ENCODE data around the gene MDM1.

The MDM1 gene

DNA sequence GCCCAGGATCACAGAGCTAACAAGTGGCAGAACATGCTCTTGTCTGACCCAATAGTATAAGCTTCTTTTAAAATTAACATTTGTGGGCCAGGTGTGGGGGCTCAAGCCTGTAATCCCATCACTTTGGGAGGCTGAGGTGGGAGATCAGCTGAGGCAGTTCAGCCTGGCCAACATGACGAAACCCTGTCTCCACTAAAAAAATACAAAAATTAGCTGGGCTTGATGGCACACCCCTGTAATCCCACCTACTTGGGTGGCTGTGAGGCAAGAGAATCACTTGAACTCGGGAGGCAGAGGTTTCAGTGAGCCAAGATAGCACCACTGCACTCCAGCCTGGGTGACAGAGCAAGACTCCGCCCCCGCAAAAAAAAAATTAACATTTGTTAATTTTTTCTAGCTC is 45.8 kb downstream of the MDM1 start:
- Mint-ChIP-seq H3K27me3 (ENCODE audit: low read depth) (no peaks in the 10 kb centered on the region), H3K4me1 (ENCODE audit: low read depth) (peaks cover 50% of the 10 kb centered on the region), H3K9me3 (peaks cover 15% of the 10 kb centered on the region), H3K4me3 (no peak overlapping the region), H3K27ac (no peak overlapping the region), H3K36me3 (ENCODE audit: low read depth) (peaks cover 14% of the 10 kb centered on the region)

DNA sequence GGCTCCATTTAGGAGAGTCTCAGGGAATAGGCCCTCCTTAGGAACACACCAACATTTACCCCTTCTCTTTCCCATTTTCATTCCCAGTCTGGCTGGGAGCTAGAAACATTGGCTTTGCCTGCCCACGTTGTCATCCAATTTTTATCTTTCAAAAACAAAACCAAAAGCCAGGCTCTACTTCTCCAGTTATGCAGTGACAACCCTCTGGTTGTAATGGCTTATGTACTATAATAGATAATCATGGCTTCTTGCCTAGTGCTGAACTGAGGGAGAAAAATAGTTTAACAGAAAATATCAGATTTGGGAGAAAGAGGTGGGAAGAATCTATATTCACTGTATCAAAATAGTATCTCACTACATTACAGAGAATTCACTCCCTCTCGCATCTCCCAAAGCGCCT is 46.6 kb downstream of the MDM1 start:
- Mint-ChIP-seq H3K4me1 (ENCODE audit: low read depth) (peaks cover 50% of the 10 kb centered on the region), H3K27me3 (ENCODE audit: low read depth) (no peaks in the 10 kb centered on the region), H3K9me3 (peaks cover 15% of the 10 kb centered on the region), H3K27ac (peak overlapping the region; percentile 50), H3K4me3 (no peak overlapping the region), H3K36me3 (ENCODE audit: low read depth) (peaks cover 14% of the 10 kb centered on the region)

DNA sequence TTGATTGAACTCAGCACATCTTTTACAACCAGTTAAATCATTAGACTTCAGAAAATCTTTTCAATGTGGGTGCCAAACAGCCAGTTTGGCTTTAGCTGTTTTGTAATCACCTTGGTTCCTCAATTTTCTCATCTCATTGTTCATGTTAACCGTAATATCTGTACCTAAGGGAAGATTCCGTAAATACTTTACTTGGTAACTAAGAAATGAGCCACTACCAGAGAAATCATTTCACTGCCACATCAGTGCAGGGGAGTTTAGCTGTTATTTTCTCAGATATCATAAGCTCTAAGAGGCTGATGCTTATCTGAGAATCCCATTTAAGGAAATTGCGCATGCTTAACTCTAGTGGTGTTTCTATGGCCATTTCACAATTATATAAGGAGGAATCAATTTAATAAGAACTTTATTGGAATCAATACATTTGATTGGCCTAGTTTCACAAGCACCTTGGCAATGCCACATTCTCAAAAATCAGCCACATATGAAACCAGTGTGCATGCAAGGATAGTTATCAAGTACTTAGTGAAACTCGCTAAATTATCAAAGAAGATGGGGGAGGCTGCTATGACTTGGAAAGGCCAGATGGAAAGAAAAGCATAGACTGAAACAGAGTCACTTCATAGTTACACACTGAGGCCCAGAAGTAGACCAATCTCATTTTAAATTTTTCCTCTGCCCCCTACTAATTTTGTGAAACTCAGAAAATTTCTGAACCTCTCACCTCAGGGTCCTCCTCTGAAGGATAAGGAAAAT is 50.7 kb downstream of the MDM1 start:
- Mint-ChIP-seq H3K27ac (peak overlapping the region; percentile 66), H3K27me3 (ENCODE audit: low read depth) (no peaks in the 10 kb centered on the region), H3K9me3 (no peaks in the 10 kb centered on the region), H3K4me3 (no peak overlapping the region), H3K4me1 (ENCODE audit: low read depth) (peaks cover 59% of the 10 kb centered on the region), H3K36me3 (ENCODE audit: low read depth) (peaks cover 7% of the 10 kb centered on the region)

DNA sequence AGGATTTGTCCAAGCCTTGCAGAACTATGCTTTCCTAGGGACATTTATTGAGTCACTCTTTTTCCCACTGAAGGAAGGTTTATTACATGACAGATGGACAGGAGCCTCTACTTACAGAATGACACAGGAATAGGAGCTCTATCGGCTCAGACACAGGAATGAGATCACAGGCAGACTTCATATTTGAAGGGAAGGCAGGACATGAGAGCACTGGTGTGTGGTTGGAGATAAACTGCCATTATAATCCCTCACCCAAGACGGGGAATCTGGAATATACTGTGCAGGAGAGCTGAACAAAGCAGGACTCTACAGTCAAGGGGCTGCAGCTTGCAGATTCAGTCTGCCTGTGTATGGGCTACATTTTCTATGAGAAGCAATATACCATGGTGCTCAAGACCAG is 51.9 kb downstream of the MDM1 start:
- Mint-ChIP-seq H3K27ac (peak overlapping the region; percentile 2), H3K36me3 (ENCODE audit: low read depth) (peaks cover 7% of the 10 kb centered on the region), H3K4me1 (ENCODE audit: low read depth) (peaks cover 59% of the 10 kb centered on the region), H3K27me3 (ENCODE audit: low read depth) (no peaks in the 10 kb centered on the region), H3K9me3 (no peaks in the 10 kb centered on the region), H3K4me3 (no peak overlapping the region)

DNA sequence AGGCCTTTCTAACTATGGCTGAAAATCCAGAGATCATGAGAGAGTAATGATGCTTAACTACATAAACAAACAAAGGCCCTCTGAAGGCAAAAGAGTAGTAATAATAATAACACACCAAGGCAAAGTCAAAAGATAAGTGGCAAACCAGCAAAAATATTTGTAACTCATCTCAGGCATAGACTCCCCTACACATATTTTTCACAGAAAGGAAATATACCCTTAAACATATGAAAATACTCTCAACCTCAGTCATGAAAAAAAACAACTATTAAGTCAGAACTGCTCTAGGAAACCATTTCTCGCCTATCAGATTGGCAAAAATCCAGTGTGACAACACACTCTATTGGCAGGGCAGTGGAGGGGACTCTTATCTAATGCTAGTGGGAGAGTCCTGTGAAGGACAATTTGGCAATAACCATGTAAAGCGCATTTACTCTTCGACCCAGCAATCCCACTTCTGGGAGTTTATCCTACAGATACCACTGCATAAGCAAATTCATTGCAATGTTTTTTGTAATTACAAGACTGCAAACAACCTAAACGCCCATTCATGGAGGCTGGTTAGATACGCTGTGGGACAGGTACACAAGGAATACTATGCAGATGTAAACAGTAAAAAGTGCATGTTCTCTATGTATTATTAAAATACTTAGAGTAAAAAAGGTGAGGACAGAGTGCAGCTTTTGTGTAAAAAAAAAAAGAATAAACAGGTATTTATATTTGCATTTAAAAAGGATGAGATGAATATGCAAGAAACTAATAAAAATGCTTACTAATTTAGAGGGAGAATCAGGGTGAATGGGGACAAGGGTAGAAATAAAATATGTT is 52.7 kb downstream of the MDM1 start:
- Mint-ChIP-seq H3K27ac (peak overlapping the region; percentile 70), H3K4me3 (no peak overlapping the region), H3K27me3 (ENCODE audit: low read depth) (no peaks in the 10 kb centered on the region), H3K4me1 (ENCODE audit: low read depth) (peaks cover 60% of the 10 kb centered on the region), H3K9me3 (no peaks in the 10 kb centered on the region), H3K36me3 (ENCODE audit: low read depth) (peaks cover 7% of the 10 kb centered on the region)

DNA sequence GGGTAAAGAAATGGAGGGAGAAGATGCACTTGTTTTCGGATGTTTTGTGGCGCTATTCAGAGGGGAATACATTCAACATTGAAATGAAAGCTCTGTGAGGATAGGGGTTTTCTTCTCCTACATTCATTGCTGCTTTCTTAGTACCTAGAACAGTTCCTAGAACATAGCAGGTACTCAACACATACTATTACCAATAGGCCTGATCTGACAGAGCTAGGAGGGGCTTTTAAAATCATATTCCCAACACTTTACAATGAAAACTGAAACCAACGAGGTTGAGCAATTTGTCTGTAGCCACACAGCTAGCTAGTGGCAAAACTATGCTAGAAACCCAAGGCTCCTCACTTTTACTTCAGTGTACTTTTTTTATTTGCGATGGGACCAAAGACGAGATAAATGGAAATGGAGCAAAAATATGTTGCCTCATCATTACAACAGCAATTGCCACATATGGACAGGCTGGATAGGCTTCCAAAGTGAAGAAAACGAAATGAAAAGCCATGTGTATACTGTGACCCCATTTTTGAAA is 55.7 kb downstream of the MDM1 start:
- no peaks in the 10 kb centered on the region for H3K27me3 Mint-ChIP-seq (ENCODE audit: low read depth)
- peak overlapping the region; percentile 11 for H3K4me3 Mint-ChIP-seq
- no peaks in the 10 kb centered on the region for H3K9me3 Mint-ChIP-seq
- H3K4me1 Mint-ChIP-seq (ENCODE audit: low read depth) = peaks cover 48% of the 10 kb centered on the region
- H3K27ac Mint-ChIP-seq = peak overlapping the region; percentile 45
- peaks cover 4% of the 10 kb centered on the region for H3K36me3 Mint-ChIP-seq (ENCODE audit: low read depth)

DNA sequence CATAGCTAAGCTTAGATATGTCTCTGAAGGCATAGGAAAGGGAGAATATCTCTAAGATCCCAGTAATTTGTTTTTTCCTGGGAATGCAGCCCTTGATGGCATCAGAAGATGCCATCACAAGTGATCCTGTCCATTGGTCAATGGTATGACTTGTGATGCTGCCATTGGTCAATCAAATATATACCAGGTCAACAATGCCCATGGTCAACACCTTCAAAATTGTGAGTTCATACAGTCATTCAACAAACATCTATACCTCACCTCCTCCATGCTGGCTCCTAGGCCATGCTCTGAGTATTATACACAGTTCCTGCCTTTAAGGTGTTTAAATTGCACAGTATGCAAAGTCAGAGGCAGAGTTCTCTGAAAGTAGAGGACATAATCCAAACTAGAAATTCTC is 59.4 kb downstream of the MDM1 start:
- Mint-ChIP-seq H3K4me1 (ENCODE audit: low read depth) (peaks cover 44% of the 10 kb centered on the region), H3K27me3 (ENCODE audit: low read depth) (no peaks in the 10 kb centered on the region), H3K9me3 (no peaks in the 10 kb centered on the region), H3K4me3 (no peak overlapping the region), H3K27ac (no peak overlapping the region), H3K36me3 (ENCODE audit: low read depth) (peaks cover 14% of the 10 kb centered on the region)

DNA sequence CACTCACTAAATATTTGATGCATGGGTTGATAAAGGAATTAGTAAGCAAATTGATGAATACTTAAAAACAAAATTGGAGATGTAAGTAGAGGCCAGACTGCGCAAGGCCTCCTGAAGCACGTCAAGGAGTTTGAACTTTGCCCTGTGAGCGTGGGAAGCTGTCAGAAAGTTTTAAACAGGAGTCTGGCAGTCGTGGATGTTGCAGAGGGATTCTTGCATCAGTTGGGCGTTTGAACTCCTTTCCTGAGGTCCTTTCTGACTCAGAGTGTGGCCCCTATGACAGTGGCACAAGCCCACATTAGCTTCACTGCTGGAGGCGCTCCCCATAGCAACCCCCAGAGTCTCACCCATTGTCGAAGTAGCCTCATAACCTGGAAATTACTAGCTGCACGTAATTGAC is 60.8 kb downstream of the MDM1 start:
- no peak overlapping the region for H3K27ac Mint-ChIP-seq

DNA sequence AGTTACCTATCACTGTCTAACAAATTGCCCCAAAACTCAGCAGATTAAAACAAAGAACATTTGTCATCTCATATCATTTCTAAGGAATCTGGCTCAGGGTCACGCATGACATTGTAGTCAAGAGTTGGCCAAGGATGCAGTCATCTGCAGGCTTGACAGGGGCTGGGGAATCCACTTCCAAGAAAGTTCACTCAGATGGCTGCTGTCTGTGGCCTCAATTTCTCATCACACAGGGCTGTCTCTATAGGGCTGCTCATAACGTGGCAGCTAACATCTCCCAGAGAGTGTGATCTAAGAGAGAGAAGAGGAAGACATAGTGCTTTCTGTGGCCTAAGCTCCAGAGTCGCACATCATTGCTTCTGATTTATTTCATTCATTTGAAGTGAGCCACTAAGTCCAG is 61.8 kb downstream of the MDM1 start:
- no peaks in the 10 kb centered on the region for H3K27me3 Mint-ChIP-seq (ENCODE audit: low read depth)
- H3K4me1 Mint-ChIP-seq (ENCODE audit: low read depth) = peaks cover 46% of the 10 kb centered on the region
- no peak overlapping the region for H3K4me3 Mint-ChIP-seq
- H3K27ac Mint-ChIP-seq = peak overlapping the region; percentile 80
- H3K36me3 Mint-ChIP-seq (ENCODE audit: low read depth) = peaks cover 20% of the 10 kb centered on the region
- no peaks in the 10 kb centered on the region for H3K9me3 Mint-ChIP-seq

More for the DNA sequence above, 60.8 kb downstream of the MDM1 start:
- Mint-ChIP-seq H3K4me1 (ENCODE audit: low read depth) (peaks cover 44% of the 10 kb centered on the region), H3K4me3 (no peak overlapping the region), H3K36me3 (ENCODE audit: low read depth) (peaks cover 16% of the 10 kb centered on the region), H3K27me3 (ENCODE audit: low read depth) (no peaks in the 10 kb centered on the region), H3K9me3 (no peaks in the 10 kb centered on the region)

DNA sequence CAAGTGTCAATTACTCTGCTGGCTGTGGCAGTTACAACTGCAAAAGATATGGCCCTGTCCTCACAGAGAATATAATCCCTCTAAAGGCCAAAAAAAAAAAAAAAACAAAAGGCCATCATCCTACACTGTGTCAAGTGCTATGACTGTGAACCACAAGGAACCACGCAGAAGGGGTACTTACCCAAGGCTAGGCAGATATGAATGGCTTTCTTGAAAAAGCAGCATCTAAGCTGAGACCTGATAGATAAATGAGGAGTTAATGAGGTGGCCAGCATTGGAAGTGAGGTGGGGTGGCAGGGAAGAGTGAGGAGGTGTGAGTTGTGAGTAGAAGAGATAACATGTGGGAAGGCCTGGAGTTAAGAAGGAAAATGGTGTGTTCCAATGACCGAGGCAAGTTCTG is 62.4 kb downstream of the MDM1 start:
- Mint-ChIP-seq H3K27me3 (ENCODE audit: low read depth) (no peaks in the 10 kb centered on the region), H3K4me1 (ENCODE audit: low read depth) (peaks cover 46% of the 10 kb centered on the region), H3K36me3 (ENCODE audit: low read depth) (peaks cover 20% of the 10 kb centered on the region), H3K9me3 (no peaks in the 10 kb centered on the region), H3K4me3 (peak overlapping the region; percentile 32), H3K27ac (peak overlapping the region; percentile 80)

DNA sequence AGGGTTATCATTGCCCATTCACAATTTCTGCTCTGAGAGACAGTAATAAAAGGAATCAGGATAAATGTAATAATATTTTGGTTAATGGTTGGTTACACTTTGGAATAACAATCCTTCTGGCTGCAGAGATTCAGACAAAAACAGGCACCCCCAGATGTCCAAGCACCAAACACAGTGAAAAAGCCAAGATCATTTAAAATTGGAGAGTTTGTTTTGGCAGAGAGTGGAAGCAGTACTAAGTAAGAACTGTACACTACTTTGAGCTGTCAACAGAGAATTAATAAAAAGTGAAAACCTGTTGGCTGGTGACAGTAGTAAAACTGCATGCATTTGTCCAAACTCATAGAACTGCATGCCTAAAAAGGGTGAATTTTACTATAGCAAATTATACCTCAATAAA is 63.2 kb downstream of the MDM1 start:
- Mint-ChIP-seq H3K36me3 (ENCODE audit: low read depth) (peaks cover 20% of the 10 kb centered on the region), H3K9me3 (no peaks in the 10 kb centered on the region), H3K27me3 (ENCODE audit: low read depth) (no peaks in the 10 kb centered on the region), H3K4me3 (no peak overlapping the region), H3K4me1 (ENCODE audit: low read depth) (peaks cover 48% of the 10 kb centered on the region), H3K27ac (peak overlapping the region; percentile 80)

DNA sequence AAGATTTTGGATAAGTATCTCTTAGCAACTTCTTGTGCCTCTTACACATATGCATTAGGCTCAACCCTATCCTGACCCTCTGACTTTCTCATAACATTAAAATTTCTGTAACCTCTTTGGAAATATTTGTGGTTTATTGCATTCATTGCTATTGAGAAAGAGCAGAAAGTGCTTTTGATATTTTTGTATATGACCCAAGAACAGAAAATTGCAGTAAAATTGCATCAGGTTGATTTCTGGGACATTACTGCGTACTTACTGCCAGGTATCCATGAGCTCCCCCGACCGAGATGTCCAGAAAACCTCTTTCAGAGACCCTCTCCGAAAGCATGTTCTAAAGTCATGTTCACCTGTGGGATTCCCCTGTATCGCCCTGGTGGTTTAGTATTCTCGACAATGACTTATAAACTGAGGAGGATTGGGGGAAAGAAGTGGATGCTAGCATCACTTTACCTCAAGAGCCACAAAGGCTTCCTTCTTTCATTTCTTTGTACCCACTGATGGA is 64.2 kb downstream of the MDM1 start:
- Mint-ChIP-seq H3K4me1 (ENCODE audit: low read depth) (peaks cover 54% of the 10 kb centered on the region), H3K4me3 (peak overlapping the region; percentile 49), H3K9me3 (no peaks in the 10 kb centered on the region), H3K36me3 (ENCODE audit: low read depth) (peaks cover 23% of the 10 kb centered on the region), H3K27ac (peak overlapping the region; percentile 78), H3K27me3 (ENCODE audit: low read depth) (no peaks in the 10 kb centered on the region)

DNA sequence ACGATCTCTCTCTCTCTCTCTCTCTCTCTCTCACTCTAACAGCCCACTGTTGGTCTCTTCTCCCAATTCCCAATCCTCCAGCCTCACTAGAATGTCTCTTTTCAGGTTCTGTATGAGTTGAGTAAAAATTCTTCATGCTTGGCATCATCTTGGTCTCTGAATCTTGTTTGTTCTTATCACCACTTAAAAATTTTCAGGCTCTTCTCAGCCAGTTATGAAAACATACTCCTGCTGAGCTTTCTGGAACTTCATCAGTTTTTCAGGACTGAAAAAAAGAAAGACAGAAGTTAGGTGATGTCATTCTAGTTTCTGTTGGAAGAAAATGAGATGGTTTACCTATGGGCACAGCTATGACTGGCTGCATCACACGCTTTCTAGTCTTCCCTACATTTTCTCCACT is 67.3 kb downstream of the MDM1 start:
- Mint-ChIP-seq H3K27me3 (ENCODE audit: low read depth) (no peaks in the 10 kb centered on the region), H3K36me3 (ENCODE audit: low read depth) (peaks cover 21% of the 10 kb centered on the region), H3K27ac (peak overlapping the region; percentile 24), H3K4me1 (ENCODE audit: low read depth) (peaks cover 67% of the 10 kb centered on the region), H3K9me3 (no peaks in the 10 kb centered on the region), H3K4me3 (no peak overlapping the region)

DNA sequence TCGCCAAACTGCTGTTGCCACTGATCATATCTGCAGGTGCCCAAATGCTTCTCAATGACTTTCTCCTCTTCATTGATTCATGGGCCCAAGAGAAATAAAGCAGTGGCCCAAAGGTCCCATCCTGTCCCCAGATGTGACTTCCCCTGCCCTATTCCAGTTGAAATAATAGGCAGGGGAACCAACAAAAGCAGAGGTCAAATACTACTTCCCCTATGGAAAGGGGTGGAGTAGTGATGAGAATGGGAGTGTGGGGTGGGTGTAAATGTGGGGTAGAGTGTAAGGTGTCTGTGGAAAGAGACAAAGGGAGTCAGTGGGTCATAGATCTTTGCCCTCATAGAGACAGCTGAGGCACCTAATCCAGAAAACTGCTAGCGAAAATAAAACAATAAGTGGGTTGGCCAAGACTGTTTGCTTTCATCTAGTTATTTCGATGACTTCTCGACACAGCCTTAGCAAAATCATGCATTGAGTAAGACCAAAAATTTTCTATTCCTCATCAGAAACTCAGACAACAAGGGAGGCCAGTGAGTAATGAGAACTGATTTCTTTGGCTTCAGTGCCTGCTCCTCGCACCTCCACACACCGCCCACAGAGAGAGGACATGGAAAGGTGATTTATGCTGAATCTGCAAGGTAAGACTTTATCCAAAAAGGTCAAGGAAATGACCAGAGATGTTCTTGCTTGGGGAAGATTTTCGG is 67.9 kb downstream of the MDM1 start:
- H3K9me3 Mint-ChIP-seq = no peaks in the 10 kb centered on the region
- peaks cover 18% of the 10 kb centered on the region for H3K36me3 Mint-ChIP-seq (ENCODE audit: low read depth)
- peaks cover 67% of the 10 kb centered on the region for H3K4me1 Mint-ChIP-seq (ENCODE audit: low read depth)
- no peak overlapping the region for H3K27ac Mint-ChIP-seq
- H3K27me3 Mint-ChIP-seq (ENCODE audit: low read depth) = no peaks in the 10 kb centered on the region
- H3K4me3 Mint-ChIP-seq = no peak overlapping the region

All from T-helper 1 cell treated with Interleukin-12 subunit alpha and Interleukin-12 subunit beta and Interleukin-4 antibody, amounts not matched to agents 30 μg/mL and 1 μg/mL, for 36 hours (primary cell).